NCI-H774 (cell line): ENCODE data around the gene PFKP.
A peak's percentile ranks its signal among the peaks of the same experiment; 100 is the strongest.

Source experiments
- DNase-seq: peaks from one replicate; lab custom pipeline; 2025; lab: John Stamatoyannopoulos, UW

Gene PFKP

GRCh38 chr10:3116508-3117100, 49.3 kb downstream of the PFKP start:
- DNase-seq, result no peak

DNA sequence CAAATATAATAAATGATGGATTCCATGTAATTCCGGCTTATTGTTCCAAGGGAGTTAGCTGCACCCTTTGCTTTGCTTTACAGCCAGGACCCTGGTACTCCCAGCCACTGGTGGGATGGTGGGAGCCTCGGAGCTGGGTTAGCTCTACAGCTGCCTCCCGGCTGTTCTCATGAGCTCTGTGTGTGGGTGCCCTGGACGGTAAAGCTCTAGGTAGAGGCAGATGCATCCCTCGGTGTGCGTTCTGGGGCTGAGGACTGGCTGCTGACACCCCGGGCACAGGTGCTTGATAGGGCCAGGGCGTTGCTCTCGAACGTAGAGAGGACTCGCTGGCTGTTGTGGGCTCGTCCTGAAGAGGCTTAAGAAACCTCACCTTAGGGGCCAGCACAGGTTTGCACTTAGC, 50.1 kb downstream of the PFKP start:
- DNase-seq, result no peak

DNA sequence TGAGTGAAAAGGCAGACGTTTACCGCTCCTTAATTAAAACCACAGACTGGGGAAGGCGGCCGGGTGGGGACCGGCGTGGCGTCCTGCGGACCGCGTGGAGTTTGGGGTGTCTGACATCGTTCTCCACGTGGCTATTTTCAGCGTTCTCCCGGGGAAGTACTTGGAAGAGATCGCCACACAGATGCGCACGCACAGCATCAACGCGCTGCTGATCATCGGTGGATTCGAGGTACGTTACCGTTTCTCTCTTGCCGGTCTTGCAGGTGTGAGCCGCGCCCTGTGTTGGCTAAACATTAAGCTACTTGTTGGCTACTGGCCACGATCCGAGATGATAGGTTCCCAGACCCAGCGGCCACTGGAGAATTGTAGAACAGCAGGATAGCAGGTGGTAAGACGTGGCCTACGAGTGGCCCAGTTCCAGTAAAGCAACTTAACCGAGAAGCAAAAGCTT, 51.3 kb downstream of the PFKP start:
- no peak for DNase-seq

GRCh38 chr10:3119796-3120459, 52.6 kb downstream of the PFKP start:
- DNase-seq, result no peak

GRCh38 chr10:3122034-3122433, 54.7 kb downstream of the PFKP start:
- DNase-seq, result no peak

GRCh38 chr10:3122486-3123205, 55.3 kb downstream of the PFKP start:
- DNase-seq, result no peak

- DNase-seq, result no peak
Observed at GRCh38 chr10:3123571-3124411, 56.4 kb downstream of the PFKP start.

DNA sequence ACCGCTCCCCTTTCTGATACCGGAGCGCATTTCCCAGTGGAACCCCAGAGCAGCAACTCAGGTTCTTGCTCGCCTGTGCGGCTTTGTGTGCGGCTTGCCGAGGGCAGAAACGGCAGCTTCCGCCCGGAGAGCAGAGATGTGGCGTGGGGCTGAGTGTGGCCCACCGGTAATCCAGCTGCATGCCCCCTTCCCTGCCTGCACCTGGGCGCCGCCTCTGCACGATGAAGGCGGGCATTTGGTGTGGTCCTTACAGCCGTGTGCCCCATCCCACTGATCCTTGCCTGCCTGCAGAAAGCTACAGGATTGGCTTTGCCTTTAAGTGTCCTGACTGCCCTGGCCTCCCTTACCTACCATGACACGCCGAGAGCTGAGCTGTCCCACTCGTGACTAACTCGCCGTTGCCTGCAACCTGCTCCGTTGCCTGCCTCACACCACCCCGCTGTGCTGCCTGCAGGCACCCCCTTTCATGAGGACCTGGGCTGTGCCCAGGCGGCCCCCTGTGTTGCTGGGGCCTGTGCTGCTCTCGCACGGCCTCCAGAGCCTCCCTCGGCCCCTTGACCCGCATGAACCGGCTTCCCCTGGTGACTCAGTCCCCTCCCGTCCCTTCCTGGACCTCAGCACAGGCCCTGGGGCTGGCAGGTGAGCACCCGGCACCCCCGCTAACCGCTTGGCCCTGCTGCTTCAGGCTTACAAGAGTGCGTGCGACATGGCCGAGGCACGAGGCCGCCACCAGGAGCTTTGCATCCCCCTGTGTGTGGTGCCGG, 57.2 kb downstream of the PFKP start:
- no peak for DNase-seq

DNA sequence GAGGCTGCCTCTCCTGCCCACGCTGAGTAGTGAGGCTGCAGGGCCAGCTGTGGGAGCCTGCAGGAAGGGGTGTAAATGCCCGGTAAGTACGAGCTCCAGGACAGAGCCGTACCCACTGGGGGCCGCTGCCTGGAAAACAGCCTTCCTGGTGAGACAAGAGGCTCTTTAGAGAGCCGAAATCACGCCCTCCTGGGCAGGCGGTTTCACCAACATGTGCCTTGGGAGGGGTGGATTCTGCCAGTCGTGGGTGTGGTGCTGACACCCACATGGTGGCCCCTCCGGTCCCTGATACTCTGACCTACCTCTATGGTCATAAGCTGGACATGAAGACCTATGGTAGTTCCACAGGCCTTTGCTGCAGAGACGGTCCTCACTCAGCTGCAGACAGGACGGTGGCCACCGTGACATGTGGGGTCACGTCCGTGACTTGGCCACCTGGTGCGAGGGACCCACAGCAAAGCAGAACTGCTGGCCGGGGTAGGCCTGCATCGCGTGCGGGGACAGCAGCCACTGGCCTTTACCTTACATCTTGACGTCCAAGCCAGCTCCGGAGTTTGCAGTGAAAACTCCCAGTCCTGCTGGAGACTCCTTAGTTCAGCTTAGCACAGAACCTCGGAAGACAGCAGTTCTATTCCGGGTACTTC, 58.3 kb downstream of the PFKP start:
- DNase-seq, result no peak

DNA sequence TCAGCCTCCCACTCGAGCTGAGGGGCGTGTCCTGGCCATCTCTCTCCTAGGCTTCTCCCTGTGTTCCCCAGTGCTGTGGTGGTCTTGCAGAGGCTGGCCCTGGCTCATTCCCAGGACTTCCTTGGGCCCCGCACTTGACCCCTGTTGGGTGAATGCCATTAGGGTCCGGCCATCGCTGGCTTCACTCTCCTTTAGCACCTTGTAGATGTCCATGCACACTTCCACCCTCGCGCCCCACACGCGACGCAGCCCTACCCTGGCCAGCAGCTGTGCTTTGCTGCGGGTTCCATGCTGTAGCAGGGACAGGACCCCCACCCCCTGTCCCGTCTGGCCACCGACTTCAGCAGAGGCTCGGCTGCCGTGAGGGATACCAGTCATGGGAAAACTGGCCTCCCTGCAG, 58.9 kb downstream of the PFKP start:
- DNase-seq, result no peak

DNA sequence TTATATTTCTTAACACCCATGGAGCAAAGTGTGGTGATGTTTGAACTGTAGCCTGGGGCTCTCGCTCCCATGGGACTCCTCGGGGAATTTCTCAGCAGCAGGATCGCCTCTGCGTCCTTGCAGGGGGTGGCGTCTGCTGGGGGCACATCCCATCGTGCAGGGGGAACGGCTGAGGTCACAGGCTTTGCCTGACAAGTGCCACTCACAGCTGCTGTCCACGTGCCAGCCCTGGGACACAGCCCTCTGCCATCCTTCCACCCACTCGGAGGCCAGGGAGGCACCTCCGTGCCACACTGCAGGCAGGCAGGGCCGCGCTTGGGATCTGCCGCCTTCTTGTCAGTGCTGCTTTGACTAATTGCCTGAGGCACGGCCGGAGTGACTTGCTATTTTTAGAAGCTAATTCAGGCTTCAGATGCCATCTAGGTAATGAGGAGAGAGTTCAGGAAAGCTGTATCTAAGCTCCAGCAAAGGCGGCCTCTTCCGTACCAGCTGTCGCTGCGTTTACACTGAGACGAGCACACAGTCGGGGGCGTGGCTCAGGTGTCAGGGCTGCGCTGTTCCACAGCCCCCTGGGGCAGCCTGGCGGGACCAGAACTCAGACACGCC, 59.5 kb downstream of the PFKP start:
- peak; percentile 85 for DNase-seq

DNA sequence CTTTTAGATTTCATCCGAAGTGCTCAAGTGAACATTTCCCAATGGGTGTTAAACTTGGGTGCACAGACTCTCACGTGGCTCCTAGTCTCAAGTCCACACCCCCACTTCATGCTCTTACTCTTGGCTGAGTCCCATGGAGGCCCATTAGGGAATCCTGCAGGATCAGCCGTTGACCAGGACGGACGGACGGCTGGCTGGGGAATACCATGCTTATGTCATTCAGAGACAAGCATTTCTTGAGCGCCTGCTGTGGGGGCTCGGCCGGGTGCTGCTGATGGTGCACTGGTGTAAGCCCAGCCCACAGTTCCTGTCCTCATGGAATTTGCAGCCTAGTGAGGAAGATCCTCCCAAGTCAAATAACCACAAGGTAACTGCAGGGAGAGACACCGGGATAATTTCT, 60.6 kb downstream of the PFKP start:
- DNase-seq, result no peak

DNA sequence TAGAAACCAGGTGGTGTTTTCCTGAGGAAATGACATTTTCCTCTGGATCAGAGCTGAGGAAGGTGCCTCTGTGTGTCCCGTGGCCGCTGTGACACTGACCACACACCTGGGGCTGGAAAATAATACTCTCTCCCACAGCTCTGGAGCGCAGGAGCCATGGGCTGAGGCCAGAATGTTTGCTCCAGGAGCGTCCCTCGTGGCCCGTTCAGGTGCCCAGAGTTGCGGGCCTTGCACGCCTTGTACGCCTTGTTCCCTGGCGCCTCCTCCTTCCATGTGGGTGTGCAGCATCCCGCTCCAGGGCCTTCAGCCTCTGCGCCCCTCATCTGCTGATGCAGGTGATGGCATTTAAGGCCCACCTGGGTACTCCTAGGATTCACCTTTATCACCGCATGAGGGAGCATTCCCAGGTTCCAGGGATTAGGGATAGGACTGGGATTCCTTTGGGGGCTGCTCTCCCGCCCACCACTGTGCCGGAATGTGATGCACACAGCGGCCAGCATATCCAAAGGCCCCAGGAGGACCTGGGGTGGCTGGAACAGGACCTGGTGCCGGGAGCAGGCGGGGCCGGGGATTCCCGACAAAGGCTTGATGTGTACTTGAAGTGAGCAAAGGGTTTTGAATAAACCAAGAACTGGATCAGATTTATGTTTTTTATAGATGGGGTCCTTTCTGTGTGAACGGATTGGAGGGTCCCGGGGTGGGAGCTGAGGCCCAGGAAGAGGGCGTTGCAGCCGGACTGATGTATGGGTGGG, 61.2 kb downstream of the PFKP start:
- no peak for DNase-seq

DNA sequence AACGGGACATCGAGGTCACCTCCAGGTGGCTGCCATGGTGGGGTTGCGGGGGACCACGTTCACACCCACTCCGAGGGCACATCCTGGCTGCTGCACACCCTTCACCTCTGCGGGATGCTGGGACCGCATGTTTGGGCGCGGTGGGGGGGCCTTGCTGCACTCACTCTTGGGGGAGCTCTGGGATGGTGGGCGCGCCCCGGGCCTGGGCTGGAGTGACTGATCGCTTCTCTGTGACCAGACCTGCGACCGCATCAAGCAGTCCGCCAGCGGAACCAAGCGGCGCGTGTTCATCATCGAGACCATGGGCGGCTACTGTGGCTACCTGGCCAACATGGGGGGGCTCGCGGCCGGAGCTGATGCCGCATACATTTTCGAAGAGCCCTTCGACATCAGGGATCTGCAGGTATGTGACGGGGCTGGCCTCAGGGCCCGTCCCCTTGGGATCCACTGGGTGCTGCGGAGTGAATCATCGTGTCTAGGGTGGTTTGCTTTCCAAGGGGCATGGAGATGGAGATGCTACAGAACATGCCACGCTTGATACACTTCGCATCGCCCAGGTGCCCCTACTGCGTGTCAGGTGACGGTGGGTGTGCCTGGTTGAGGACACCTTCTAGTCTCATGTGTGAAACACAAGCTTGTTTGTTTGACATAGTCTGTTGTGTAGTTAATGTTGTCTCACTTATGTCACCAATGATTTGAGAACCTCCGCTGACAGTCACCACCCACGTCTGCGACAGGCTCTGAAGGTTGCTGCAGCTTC, 62.4 kb downstream of the PFKP start:
- DNase-seq, result no peak

GRCh38 chr10:3131098-3131497, 63.8 kb downstream of the PFKP start:
- DNase-seq, result peak; percentile 73

- DNase-seq, result no peak
Observed at GRCh38 chr10:3132036-3133025, 65.0 kb downstream of the PFKP start.

DNA sequence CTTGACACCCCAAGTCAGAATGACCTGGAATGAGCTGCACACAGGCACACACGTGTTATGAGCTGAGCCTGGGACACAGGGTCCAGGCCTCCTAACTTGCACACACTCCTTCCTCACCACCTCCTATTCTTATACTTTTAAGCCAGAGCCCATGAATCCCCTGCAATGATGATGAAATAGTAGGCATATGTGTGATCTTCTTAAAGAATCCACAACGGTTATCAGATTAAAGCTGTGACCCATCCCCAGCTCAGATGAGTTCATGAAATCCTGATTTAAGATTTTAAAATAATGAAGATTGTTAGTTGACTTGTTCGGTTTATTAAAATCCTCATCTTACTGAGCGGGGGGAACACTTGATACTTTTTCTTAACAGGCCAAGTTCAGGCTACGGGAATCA, 66.6 kb downstream of the PFKP start:
- no peak for DNase-seq

GRCh38 chr10:3135006-3135405, 67.7 kb downstream of the PFKP start:
- no peak for DNase-seq
